ENCODE data around the gene SLC2A1.

SLC2A1 gene

DNA sequence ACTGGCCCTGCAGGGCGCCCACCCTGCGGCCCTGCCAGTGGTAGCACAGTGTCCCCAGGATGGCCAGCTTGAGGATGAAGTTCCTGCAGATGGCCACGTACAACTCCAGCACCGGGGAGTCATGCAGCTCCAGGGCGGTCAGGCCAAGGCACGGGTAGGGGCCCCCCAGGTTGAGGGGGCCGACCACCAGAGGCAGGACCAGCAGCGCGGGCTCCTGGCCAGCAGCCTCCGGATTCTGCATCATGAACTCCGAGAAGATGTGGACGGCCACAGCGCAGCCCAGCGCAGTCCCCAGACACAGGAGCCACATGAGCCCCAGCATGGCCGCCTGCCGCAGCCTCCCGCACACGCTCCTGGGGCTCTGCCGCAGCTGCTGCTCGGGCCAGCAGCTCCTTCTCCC lies 71.3 kb downstream of the SLC2A1 start:
- no peak for DNase-seq

DNA sequence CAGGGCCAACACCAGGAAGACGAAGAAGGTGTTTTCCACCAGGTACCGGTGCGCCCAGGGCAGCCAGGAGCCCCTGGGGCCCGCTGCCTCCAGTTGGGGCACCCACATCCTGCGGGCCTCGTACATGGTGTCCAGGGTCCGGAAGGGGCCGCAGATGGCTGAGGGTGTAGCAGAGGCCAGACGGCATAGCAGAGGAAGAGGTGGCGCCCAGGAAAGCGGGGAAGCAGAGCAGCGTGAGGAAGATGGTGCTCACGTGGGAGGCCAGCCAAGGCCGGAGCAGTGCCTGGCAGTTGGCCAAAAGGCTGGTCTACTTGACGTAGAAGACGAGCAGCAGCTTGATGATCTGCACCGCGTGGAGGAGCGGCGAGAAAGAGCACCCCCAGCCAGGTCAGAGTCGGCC lies 71.9 kb downstream of the SLC2A1 start:
- DNase-seq = peak in 1 of 3 experiments; percentile 45

DNA sequence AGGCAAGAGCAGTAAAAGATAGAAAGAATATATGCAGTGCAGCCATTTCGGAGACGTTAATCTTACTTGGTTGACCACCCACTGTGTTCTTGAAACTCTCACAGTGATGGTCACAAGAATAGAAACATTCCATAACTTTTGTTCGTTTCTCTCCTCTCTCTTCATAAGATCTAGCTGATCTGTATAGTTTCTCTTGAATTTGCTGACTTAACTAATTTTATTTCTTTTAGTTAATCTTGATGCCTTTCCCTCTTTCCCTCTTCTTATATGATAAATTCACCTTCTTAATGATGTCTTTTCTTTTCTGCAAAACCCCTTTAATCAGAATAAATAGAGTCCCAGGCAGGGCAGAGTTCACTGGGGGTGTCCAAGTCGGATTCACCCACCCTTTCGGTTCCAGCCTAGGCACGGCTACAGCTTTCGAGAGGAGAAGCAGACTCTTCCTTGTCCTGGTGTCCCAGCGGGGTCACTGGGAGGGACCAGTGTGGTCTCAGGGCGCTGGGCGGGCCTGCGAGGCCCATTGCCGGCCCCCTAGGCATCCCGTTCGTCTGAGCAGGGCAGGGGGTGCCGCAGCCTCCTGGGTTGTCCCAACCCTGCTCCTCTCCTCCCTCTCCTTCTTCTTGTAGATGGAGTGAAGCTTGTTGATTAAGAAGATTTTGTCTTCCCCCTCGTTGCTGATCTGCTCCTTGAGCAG lies 72.5 kb downstream of the SLC2A1 start:
- DNase-seq = no peak

GRCh38 chr1:42880384-42880783 lies 78.3 kb downstream of the SLC2A1 start:
- no peak for DNase-seq

DNA sequence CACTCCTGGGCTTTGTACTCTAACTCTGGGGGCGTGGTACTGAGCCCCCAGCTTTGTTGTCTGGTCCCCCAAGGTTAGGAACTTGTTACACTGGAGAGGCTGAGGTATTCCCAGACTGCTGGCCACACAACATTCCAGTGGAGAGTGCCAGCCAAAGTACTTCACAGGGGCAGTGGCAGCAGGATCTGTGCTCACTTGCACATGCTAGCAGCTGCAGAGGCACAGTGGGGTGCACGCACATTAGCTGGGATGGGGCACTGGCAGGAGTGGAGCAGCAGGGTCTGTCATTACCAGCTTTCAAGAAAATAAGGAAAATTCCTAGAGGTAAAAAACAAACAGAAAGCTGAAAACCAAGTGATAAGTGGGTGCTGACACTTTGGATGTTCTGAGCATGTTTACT lies 81.3 kb downstream of the SLC2A1 start:
- peak in 1 of 3 experiments; percentile 3 for DNase-seq

GRCh38 chr1:42876009-42876408 lies 82.7 kb downstream of the SLC2A1 start:
- DNase-seq = peak in 1 of 3 experiments; percentile 66

All from NCI-H1417 (cell line).